B cell (primary cell): Measurements from ENCODE around the gene OTUD5. TPM values are rescaled to one million over a fixed set of nuclear protein-coding genes. Genes with fewer than 3 reads are reported as not detected.
A peak's percentile ranks its signal among the peaks of the same experiment; 100 is the strongest.

Experiments
- ATAC-seq: fragments of 200-7000 bp; cut with Tn5 transposase; one replicate; pipeline ENCODE4 v1.10.0; 2021; ENCODE audit warnings: low read depth, mild to moderate bottlenecking, moderate number of reproducible peaks, moderate library complexity
- CTCF ChIA-PET: fragments of 350-600 bp; sonication (Branson Sonifier 250); formaldehyde crosslinking; loops from one replicate; lab custom pipeline; 2021; ENCODE audit warnings: antibody characterized with exemption, inconsistent platforms; lab: Charles Lee
- POLR2A ChIA-PET: fragments of 350-600 bp; sonication (Branson Sonifier 250); formaldehyde crosslinking; loops from one replicate; lab custom pipeline; 2021; ENCODE audit warnings: antibody characterized with exemption; lab: Charles Lee
- DNase-seq: peaks from one replicate; pipeline ENCODE4 v3.0.0; 2013
- H2AFZ ChIP-seq: 2 replicates; pipeline ENCODE4 v1.6.1; 2012; ENCODE audit warnings: mild to moderate bottlenecking, low read depth, low read length; ENCODE audit not compliant: insufficient read depth, poor library complexity, severe bottlenecking
- H3K27ac ChIP-seq, 2 donors: 1 replicate in 1 of 2; 2 replicates in 1 of 2; pipeline ENCODE4 v1.5.1; 2012 to 2013; ENCODE audit warnings: low read length in 2 of 2, mild to moderate bottlenecking in 2 of 2, moderate library complexity in 1 of 2
- H3K27me3 ChIP-seq, 4 experiments: fragments of 200-600 bp in 1 of 4; sonication (generic) in 1 of 4; replicated peaks in 1 of 4; 1 replicate in 2 of 4; 2 replicates in 2 of 4; pipeline versions ENCODE4 v1.6.1 to v1.7.0; 2013 to 2016; ENCODE audit warnings: low read length in 3 of 4, mild to moderate bottlenecking in 2 of 4, mixed read lengths in 1 of 4, moderate library complexity in 1 of 4; ENCODE audit not compliant: insufficient read depth in 4 of 4, control insufficient read depth in 3 of 4; ENCODE audit errors: control extremely low read depth in 1 of 4
- H3K36me3 ChIP-seq, 2 experiments: replicated peaks in 1 of 2; 1 replicate in 1 of 2; 2 replicates in 1 of 2; pipeline versions ENCODE4 v1.6.1 to v1.7.1; 2013; ENCODE audit warnings: low read length in 1 of 2; ENCODE audit not compliant: insufficient read depth in 2 of 2, control insufficient read depth in 1 of 2; ENCODE audit errors: control extremely low read depth in 1 of 2, extremely low read depth in 1 of 2
- H3K4me1 ChIP-seq, 2 donors: fragments of 200-600 bp in 1 of 2; sonication (generic) in 1 of 2; 1 replicate in 1 of 2; 2 replicates in 1 of 2; pipeline versions ENCODE4 v1.5.1 to v1.6.1; 2013 to 2017; ENCODE audit warnings: low read length in 2 of 2; ENCODE audit not compliant: control insufficient read depth in 2 of 2, insufficient read depth in 2 of 2
- H3K4me2 ChIP-seq: replicated peaks from 2 replicates; pipeline ENCODE3; 2012; ENCODE audit warnings: mild to moderate bottlenecking, low read depth, low read length; ENCODE audit not compliant: poor library complexity, severe bottlenecking
- H3K4me3 ChIP-seq, 5 experiments: fragments of 200-600 bp in 1 of 5; sonication (generic) in 1 of 5; 1 replicate in 3 of 5; 2 replicates in 2 of 5; pipeline versions ENCODE4 v1.5.1 to v1.7.0; 2011 to 2016; ENCODE audit warnings: low read length in 4 of 5, mild to moderate bottlenecking in 4 of 5, low read depth in 2 of 5, control low read depth in 1 of 5, moderate library complexity in 1 of 5; ENCODE audit not compliant: insufficient read depth in 1 of 5; ENCODE audit errors: control extremely low read depth in 1 of 5, extremely low read depth in 1 of 5
- H3K79me2 ChIP-seq: fragments of 200-600 bp; sonication (generic); one replicate; pipeline ENCODE4 v1.6.0; 2016; ENCODE audit warnings: low read length; ENCODE audit not compliant: control insufficient read depth, insufficient read depth
- H3K9ac ChIP-seq: fragments of 200-600 bp; sonication (generic); 2 replicates; pipeline ENCODE4 v1.6.1; 2017; ENCODE audit warnings: mild to moderate bottlenecking, low read length, moderate library complexity
- H3K9me3 ChIP-seq, 3 donors: one replicate each; pipeline versions ENCODE4 v1.6.1 to v1.7.1; 2013; ENCODE audit warnings: low read length in 2 of 3; ENCODE audit not compliant: control insufficient read depth in 2 of 3, insufficient read depth in 1 of 3; ENCODE audit errors: control extremely low read depth in 1 of 3
- H4K20me1 ChIP-seq: 2 replicates; pipeline ENCODE4 v1.6.0; 2012; ENCODE audit warnings: mild to moderate bottlenecking, low read length; ENCODE audit not compliant: insufficient read depth, control insufficient read depth, poor library complexity, severe bottlenecking
- H3K27ac Mint-ChIP-seq: one replicate; pipeline ENCODE4 v1.8.0; 2021; ENCODE audit warnings: mixed read lengths
- H3K27me3 Mint-ChIP-seq: one replicate; pipeline ENCODE4 v1.8.0; 2021; ENCODE audit warnings: mixed read lengths
- H3K4me1 Mint-ChIP-seq: one replicate; pipeline ENCODE4 v1.8.0; 2021; ENCODE audit warnings: mixed read lengths
- H3K4me3 Mint-ChIP-seq: one replicate; pipeline ENCODE4 v1.8.0; 2021; ENCODE audit warnings: mixed read lengths
- H3K9me3 Mint-ChIP-seq: one replicate; pipeline ENCODE4 v1.8.0; 2022; ENCODE audit warnings: mixed read lengths; ENCODE audit not compliant: insufficient read depth
- CTCF ChIP-seq: fragments of 200-600 bp; IDR thresholded peaks from one replicate; pipeline ENCODE4 v1.8.0; 2022; ENCODE audit warnings: antibody characterized with exemption, mild to moderate bottlenecking
- EZH2 ChIP-seq: IDR thresholded peaks from 2 replicates; pipeline ENCODE4 v1.6.1; 2012; ENCODE audit warnings: borderline replicate concordance, low read depth, mild to moderate bottlenecking, moderate library complexity, low read length; ENCODE audit not compliant: insufficient read depth, poor library complexity, severe bottlenecking
- WGBS: methylation state at CpG from one replicate; pipeline ENCODE4 v1.1.5; 2013; ENCODE audit warnings: missing lambda C conversion rate; ENCODE audit not compliant: insufficient coverage; 5-methylcytosine and 5-hydroxymethylcytosine counted together
- intact Hi-C: fragments of 100-400 bp; cut with micrococcal nuclease; formaldehyde crosslinking; loops from one replicate; pipeline ENCODE4 v1.10.0; 2022
- polyA plus RNA-seq: library from polyadenylated mRNA; depleted of rRNA; stranded (reverse); fragments of >200 nt; gene quantifications from 2 replicates; pipeline ENCODE4 v1.2.3, GENCODE V29; 2012
- total RNA-seq, 2 donors: library from RNA; stranded (reverse); fragments of 120-200 nt in 1 of 2; gene quantifications; 1 replicate in 1 of 2; 2 replicates in 1 of 2; pipeline versions ENCODE4 v1.2.3 to v1.2.4, GENCODE V29; 2013 to 2022

OTUD5 gene
- total and polyA plus RNA-seq, 2 donors (not counting 1 experiment from before 2014, with no cell fraction given) = 105 to 116 TPM

- H3K79me2 ChIP-seq = peaks cover 51% of the 10 kb centered on the region
- peak overlapping the region; percentile 64 for H3K4me2 ChIP-seq
- H3K27me3 ChIP-seq = no peaks in the 10 kb centered on the region
- peak overlapping the region; percentile 26 for H3K9ac ChIP-seq
- Mint-ChIP-seq H3K27me3 (no peaks in the 10 kb centered on the region), H3K27ac (peak overlapping the region; percentile 74), H3K4me1 (peaks cover 37% of the 10 kb centered on the region), H3K9me3 (no peaks in the 10 kb centered on the region), H3K4me3 (peak overlapping the region; percentile 59)
- ATAC-seq = peak; percentile 47
- peak overlapping the region in 1 of 5 experiments; percentile 22 for H3K4me3 ChIP-seq
- no peak overlapping the region for H2AFZ ChIP-seq
- WGBS = no CpG with 5 or more reads among the region's 2 CpGs
- ChIA-PET CTCF (interaction anchor here (0.8 to 2.1 kb wide), 2 partner anchors 10 to 12 kb away, joined by 3 to 9 read pairs; no protein-coding TSS in a partner anchor), POLR2A (interaction anchor here (0.6 to 2.4 kb wide), 4 partner anchors 9 to 28 kb away, joined by 3 to 12 read pairs (median 6); no protein-coding TSS in a partner anchor)
- peaks cover 0 to 35% of the 10 kb centered on the region in 2 experiments for H3K36me3 ChIP-seq
- peak overlapping the region in 1 of 2 donors; percentile 17 for H3K27ac ChIP-seq
- intact Hi-C loops = loop anchor here (1.0 kb wide), 1 partner anchor 9 kb away; the partner anchor contains the start of gene PIM2
- TF ChIP-seq CTCF (no peak), EZH2 (no peak)
- peak; percentile 26 for DNase-seq
- peaks cover 29 to 35% of the 10 kb centered on the region in 2 donors for H3K4me1 ChIP-seq
- H3K9me3 ChIP-seq = no peaks in the 10 kb centered on the region
- H4K20me1 ChIP-seq = no peaks in the 10 kb centered on the region
Observed at GRCh38 chrX:48927736-48928382, 29.5 kb downstream of the OTUD5 start.

DNA sequence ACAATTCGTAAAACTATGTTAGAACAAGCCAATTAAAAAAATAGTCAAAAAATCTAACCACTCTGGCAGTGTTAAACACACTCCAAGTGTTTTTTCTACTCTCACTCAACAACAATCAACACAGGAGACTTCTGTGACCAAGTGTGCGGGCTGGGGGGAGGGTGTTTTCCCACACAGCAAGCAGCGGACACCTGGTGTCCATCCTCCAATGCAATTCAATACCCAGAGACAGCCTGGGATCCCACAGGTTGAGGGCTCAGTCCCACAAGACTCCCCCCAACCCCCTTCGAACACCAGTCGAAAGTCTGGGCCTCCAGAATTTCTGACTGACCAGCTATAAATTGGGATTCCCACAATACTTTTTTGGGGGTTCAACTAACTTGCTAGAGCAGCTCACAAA lies 30.3 kb downstream of the OTUD5 start:
- Histone ChIP-seq H3K4me3 (no peak overlapping the region), H3K9ac (no peak overlapping the region), H3K9me3 (no peaks in the 10 kb centered on the region), H4K20me1 (no peaks in the 10 kb centered on the region), H3K36me3 (peaks cover 0 to 38% of the 10 kb centered on the region in 2 experiments), H3K4me1 (peaks cover 28 to 31% of the 10 kb centered on the region in 2 donors), H3K27me3 (no peaks in the 10 kb centered on the region), H3K27ac (no peak overlapping the region), H3K79me2 (peaks cover 54% of the 10 kb centered on the region), H2AFZ (no peak overlapping the region), H3K4me2 (peak overlapping the region; percentile 64)
- Mint-ChIP-seq H3K4me1 (peaks cover 36% of the 10 kb centered on the region), H3K27me3 (no peaks in the 10 kb centered on the region), H3K4me3 (no peak overlapping the region), H3K27ac (no peak overlapping the region), H3K9me3 (no peaks in the 10 kb centered on the region)
- DNase-seq = no peak
- ChIA-PET CTCF (interaction anchor here (0.8 to 2.1 kb wide), 2 partner anchors 10 to 13 kb away, joined by 3 to 9 read pairs; no protein-coding TSS in a partner anchor), POLR2A (interaction anchor here (0.5 to 2.4 kb wide), 4 partner anchors 10 to 20 kb away, joined by 3 to 12 read pairs (median 5); no protein-coding TSS in a partner anchor)
- ATAC-seq = no peak
- intact Hi-C loops = no loop called here
- WGBS = no CpG with 5 or more reads among the region's 5 CpGs
- TF ChIP-seq EZH2 (no peak), CTCF (no peak)
